Activated naive CD8-positive, alpha-beta T cell treated with anti-CD3 and anti-CD28 coated beads for 36 hours (primary cell): ENCODE measurements around the gene PLAU. TPM values are rescaled to one million over a fixed set of nuclear protein-coding genes. Genes with fewer than 3 reads are reported as not detected.
"Not testable (repeated sequence)": the region's sequence is repeated elsewhere in the genome, so short reads cannot be mapped to it uniquely, and the experiment has no call there.

Source experiments
- DNase-seq: peaks from one replicate; pipeline ENCODE4 v3.0.0; 2021
- H3K27ac Mint-ChIP-seq: one replicate; pipeline ENCODE4 v1.8.0; 2022; ENCODE audit warnings: mild to moderate bottlenecking, moderate library complexity, mixed read lengths
- H3K27me3 Mint-ChIP-seq: one replicate; pipeline ENCODE4 v1.8.0; 2022; ENCODE audit warnings: mild to moderate bottlenecking, mixed read lengths
- H3K36me3 Mint-ChIP-seq: one replicate; pipeline ENCODE4 v1.8.0; 2021; ENCODE audit warnings: mild to moderate bottlenecking, mixed read lengths
- H3K4me1 Mint-ChIP-seq: one replicate; pipeline ENCODE4 v1.8.0; 2021; ENCODE audit warnings: mixed read lengths
- H3K4me3 Mint-ChIP-seq: one replicate; pipeline ENCODE4 v1.8.0; 2022; ENCODE audit warnings: mild to moderate bottlenecking, moderate library complexity, mixed read lengths
- H3K9me3 Mint-ChIP-seq: one replicate; pipeline ENCODE4 v1.8.0; 2022; ENCODE audit warnings: mixed read lengths
- total RNA-seq, 2 experiments: library from RNA; stranded (reverse); gene quantifications; one replicate each; pipeline ENCODE4 v1.2.3, GENCODE V29; 2021

Gene PLAU
- total RNA-seq, 2 experiments from 2014 or later: 0.12 TPM; not detected in 1

- not testable (repeated sequence) for DNase-seq, H3K9me3 Mint-ChIP-seq, H3K27me3 Mint-ChIP-seq
These were observed 52.6 kb downstream of the PLAU start for GRCh38 chr10:73963533-73963932.

GRCh38 chr10:73964743-73965142, 53.8 kb downstream of the PLAU start:
- Mint-ChIP-seq H3K9me3 (no peaks in the 10 kb centered on the region), H3K27ac (no peak overlapping the region), H3K27me3 (peaks cover 3% of the 10 kb centered on the region), H3K36me3 (no peaks in the 10 kb centered on the region), H3K4me3 (no peak overlapping the region), H3K4me1 (peaks cover 11% of the 10 kb centered on the region)
- DNase-seq: no peak

More at GRCh38 chr10:73963533-73963932, 52.6 kb downstream of the PLAU start:
- H3K27ac Mint-ChIP-seq, H3K4me3 Mint-ChIP-seq, H3K36me3 Mint-ChIP-seq: not testable (repeated sequence)
- peaks cover 10% of the 10 kb centered on the region for H3K4me1 Mint-ChIP-seq

- H3K27me3 Mint-ChIP-seq, H3K4me1 Mint-ChIP-seq, H3K4me3 Mint-ChIP-seq, H3K36me3 Mint-ChIP-seq, H3K9me3 Mint-ChIP-seq, DNase-seq, H3K27ac Mint-ChIP-seq: not testable (repeated sequence)
These were observed 54.4 kb downstream of the PLAU start for GRCh38 chr10:73965267-73965889.

GRCh38 chr10:73965890-73966768, 55.2 kb downstream of the PLAU start:
- Mint-ChIP-seq H3K4me3 (no peak overlapping the region), H3K27ac (no peak overlapping the region), H3K36me3 (no peaks in the 10 kb centered on the region), H3K9me3 (no peaks in the 10 kb centered on the region), H3K27me3 (peaks cover 3% of the 10 kb centered on the region), H3K4me1 (peaks cover 4% of the 10 kb centered on the region)
- DNase-seq: no peak

- Mint-ChIP-seq H3K36me3 (no peaks in the 10 kb centered on the region), H3K27me3 (peaks cover 3% of the 10 kb centered on the region), H3K4me3 (no peak overlapping the region), H3K4me1 (peaks cover 4% of the 10 kb centered on the region), H3K27ac (no peak overlapping the region), H3K9me3 (no peaks in the 10 kb centered on the region)
- no peak for DNase-seq
These were observed 56.1 kb downstream of the PLAU start for GRCh38 chr10:73967022-73967429.

Other genes with a start within 250 kb of the PLAU start
- 1 to 10 TPM; 5.4 to 6.7 TPM for gene AGAP5, start 213.0 kb upstream of the PLAU start, total RNA-seq
- 10 to 100 TPM; 74.6 to 74.9 TPM for gene SEC24C, start 166.8 kb upstream of the PLAU start, total RNA-seq
- gene CHCHD1, start 129.1 kb upstream of the PLAU start, total RNA-seq: 10 to 100 TPM; 34.8 to 38.6 TPM
- 10 to 100 TPM; 31.0 to 35.5 TPM for gene ZSWIM8, start 125.5 kb upstream of the PLAU start, total RNA-seq
- gene NDST2, start 99.5 kb upstream of the PLAU start, total RNA-seq: 10 to 100 TPM; 45.9 to 49.7 TPM
- gene CAMK2G, start 36.6 kb upstream of the PLAU start, total RNA-seq: 10 to 100 TPM; 16.5 to 17.4 TPM
- 10 to 100 TPM in 1 of 2 experiments, 1 to 10 TPM in 1; 9.6 to 10.0 TPM for gene VCL, start 87.0 kb downstream of the PLAU start, total RNA-seq
- 10 to 100 TPM; 45.4 to 46.4 TPM for gene AP3M1, start 239.7 kb downstream of the PLAU start, total RNA-seq
- gene ADK, start 240.1 kb downstream of the PLAU start, total RNA-seq: 10 to 100 TPM; 56.5 to 57.4 TPM